GM15510 (cell line): ENCODE measurements around the gene NAPG.

Experiments
- POLR2A ChIP-seq: IDR thresholded peaks from 3 replicates; pipeline ENCODE4 v1.6.1; 2011; ENCODE audit warnings: borderline replicate concordance; ENCODE audit not compliant: insufficient read length; ENCODE audit errors: extremely low read depth

Gene NAPG

GRCh38 chr18:10560452-10561045 lies 34.7 kb downstream of the NAPG start:
- TF ChIP-seq POLR2A, result no peak

DNA sequence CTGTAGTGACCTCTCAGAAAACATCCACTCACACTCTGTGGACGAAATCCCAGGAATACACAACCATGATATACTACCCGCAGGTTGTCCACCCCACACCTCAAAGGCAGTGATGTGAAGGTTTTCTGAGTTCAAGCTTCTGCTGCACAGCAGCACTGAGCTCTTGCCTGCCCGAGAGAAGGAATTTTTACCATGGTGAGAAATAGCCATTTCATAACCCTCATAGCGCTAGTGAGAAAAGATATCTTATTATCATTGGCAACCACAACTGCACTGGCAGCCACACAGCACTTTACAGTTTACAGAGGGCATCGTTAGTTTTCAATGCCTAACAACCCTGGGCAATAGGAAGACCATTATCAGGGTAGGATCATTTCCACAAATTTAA lies 36.9 kb downstream of the NAPG start:
- TF ChIP-seq POLR2A, result no peak

- no peak for TF ChIP-seq POLR2A
These were observed 38.1 kb downstream of the NAPG start for GRCh38 chr18:10563886-10564285.

DNA sequence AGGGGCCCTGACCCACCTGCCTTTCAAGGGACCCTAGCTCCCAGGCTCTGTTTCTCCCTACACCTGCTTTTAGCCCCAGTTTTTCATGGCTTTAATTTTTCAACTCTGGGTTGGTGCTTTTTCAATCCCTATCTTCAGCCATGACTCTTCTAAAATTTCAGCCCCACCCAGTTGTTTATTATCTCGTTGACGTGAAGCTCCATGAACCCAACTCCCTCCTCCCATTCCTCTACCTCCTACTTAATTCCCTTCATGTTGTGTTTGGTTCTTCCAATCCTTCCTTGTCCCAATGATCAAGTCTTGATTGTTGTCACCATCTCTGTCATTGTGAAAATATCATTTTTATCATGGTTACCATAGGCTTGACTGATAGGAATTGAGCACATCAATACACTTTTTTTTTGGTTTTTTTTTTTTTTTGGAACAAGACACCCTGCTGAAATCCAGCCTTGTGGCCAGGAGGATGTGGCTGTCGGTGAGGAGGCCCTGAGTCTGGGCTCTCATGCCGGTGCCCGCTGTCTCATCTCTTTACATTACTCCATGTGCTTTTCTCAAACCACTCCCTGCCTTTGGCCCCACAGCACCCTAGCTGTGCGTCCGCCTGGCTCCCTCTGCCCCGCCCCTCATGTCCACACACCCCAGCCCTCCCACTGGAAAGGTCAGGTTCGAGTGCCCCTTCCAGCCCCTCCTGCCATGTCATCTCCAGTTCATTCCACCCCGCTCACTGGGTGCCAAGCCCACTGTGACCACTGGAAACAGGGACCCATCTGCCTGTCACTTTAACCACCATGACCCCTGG lies 39.3 kb downstream of the NAPG start:
- no peak for TF ChIP-seq POLR2A

- TF ChIP-seq POLR2A, result no peak
These were observed 40.0 kb downstream of the NAPG start for GRCh38 chr18:10565835-10566234.

- no peak for TF ChIP-seq POLR2A
These were observed 40.6 kb downstream of the NAPG start for GRCh38 chr18:10566390-10566789.

DNA sequence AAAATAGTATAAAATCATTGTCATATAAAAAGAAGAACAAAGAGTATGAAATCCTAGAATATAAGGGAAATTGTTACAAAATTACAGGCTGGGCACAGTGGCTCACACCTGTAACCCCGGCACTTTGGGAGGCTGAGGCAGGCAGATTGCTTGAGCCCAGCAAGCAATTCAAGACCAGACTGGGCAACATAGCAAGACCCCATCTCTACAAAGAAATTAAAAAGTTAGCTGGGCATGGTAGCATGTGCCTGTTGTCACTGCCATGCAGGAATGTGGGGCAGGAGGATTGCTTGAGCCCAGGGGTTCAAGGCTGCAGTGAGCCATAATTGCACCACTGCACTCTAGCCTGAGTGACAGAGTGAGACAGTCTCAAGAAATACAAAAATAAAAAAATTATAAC lies 44.8 kb downstream of the NAPG start:
- TF ChIP-seq POLR2A, result no peak

DNA sequence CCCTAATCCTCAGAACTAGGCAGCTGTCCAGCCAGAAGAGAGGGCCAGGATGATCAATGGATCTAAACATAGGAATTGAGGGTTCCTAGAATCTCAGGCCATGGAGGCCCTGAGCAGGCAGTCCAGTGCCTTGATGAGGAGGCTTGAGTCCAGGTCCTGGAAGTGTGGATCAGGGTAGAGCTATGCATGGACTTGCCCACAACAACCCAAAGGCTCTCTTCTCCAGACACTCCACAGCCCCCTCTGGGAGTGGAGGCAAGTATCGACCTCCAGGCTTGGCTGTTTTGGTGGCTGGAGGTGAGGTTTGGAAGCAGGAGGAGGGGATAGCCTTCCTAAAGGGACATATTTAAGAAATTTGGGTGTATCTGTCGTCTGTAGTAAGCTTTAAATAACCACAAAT lies 45.7 kb downstream of the NAPG start:
- no peak for TF ChIP-seq POLR2A

GRCh38 chr18:10579079-10579867 lies 53.4 kb downstream of the NAPG start:
- TF ChIP-seq POLR2A, result no peak

DNA sequence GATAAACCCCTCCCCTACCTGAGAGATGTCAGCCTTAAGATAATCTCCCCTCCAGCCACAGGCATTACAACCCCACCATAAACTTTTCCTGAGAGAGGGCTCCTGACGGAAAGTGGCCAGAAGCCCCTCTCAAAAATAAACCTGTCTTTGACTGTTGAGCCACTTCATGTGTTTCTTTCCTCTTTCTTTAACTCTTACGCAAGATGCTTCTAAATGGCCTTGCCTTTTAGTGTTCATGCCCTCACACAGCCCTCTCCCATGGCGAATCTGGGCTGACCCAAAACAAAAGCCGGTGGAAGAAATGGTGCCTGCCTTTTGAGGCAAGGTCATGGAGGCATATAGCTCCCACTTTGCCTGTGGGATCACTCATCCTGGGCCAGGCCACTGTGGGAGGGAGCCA lies 54.4 kb downstream of the NAPG start:
- no peak for TF ChIP-seq POLR2A

- TF ChIP-seq POLR2A, result no peak
These were observed 59.4 kb downstream of the NAPG start for GRCh38 chr18:10585260-10585659.

DNA sequence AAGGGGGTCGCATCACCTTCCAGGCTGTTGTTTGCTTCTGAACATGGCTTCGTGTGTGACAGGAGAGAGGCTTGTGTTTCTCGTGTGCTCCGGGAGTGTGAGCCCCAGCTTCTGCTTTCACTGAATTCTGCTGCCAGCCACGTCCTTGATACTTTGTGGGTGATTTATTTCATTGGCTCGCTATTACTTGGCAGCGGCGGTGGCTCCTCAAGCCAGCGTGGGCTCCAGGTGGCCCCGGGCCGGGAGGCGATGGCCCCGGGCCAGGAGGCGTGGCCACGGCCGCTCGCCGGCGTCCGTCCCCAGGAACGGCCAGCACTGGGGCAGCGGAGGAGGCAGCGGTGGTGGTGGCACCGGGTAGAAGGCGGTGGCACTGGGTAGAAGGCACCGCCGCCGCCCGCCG lies 63.1 kb downstream of the NAPG start:
- TF ChIP-seq POLR2A, result no peak

DNA sequence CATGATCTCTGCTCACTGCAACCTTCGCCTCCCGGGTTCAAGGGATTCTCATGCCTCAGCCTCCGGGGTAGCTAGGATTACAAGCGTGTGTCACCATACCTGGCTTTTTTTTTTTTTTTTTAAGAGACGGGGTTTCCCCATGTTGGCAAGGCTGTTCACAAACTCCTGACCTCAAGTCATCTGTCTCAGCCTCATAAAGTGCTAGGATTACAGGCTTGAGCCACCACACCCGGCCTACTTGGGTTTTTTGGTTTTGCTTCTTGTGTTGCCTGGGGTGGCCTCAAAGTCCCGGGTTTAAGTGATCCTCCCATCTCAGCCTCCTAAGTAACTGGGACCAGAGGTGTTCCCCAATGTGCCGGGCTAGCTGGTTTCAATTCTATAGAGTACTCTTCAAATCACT lies 64.6 kb downstream of the NAPG start:
- TF ChIP-seq POLR2A, result no peak

- no peak for TF ChIP-seq POLR2A
These were observed 66.1 kb downstream of the NAPG start for GRCh38 chr18:10591896-10592295.
